ENCODE measurements around the gene C19orf67.

GRCh38 chr19:14086098-14086497 lies 515 bp upstream of the C19orf67 start:
- TF ChIP-seq CTCF (IDR thresholded peaks at IDR 0.05) (no peak), POLR2A (IDR thresholded peaks at IDR 0.05) (no peak)
